Neural progenitor cell (in vitro differentiated cells): Measurements from ENCODE around the gene STRN4. TPM values are rescaled to one million over a fixed set of nuclear protein-coding genes. Genes with fewer than 3 reads are reported as not detected.

Experiments
- DNase-seq: peaks from one replicate; pipeline ENCODE4 v3.0.0-alpha.2; 2016; ENCODE audit warnings: low spot score
- H2AFZ ChIP-seq: fragments of 200-600 bp; sonication (generic); replicated peaks from 2 replicates; pipeline ENCODE4 v1.6.1; 2016; ENCODE audit warnings: antibody characterized with exemption
- H3F3A ChIP-seq: fragments of 200-600 bp; sonication (generic); 2 replicates; pipeline ENCODE4 v1.6.1; 2016; ENCODE audit warnings: antibody characterized with exemption, low read depth
- H3K27ac ChIP-seq: fragments of 200-600 bp; sonication (generic); 2 replicates; pipeline ENCODE4 v1.5.1; 2016; ENCODE audit warnings: mild to moderate bottlenecking
- H3K27me3 ChIP-seq: fragments of 200-600 bp; sonication (generic); 2 replicates; pipeline ENCODE4 v1.6.1; 2016; ENCODE audit warnings: mild to moderate bottlenecking, moderate library complexity
- H3K36me3 ChIP-seq: fragments of 200-600 bp; sonication (generic); 2 replicates; pipeline ENCODE4 v1.5.1; 2016
- H3K4me1 ChIP-seq: fragments of 200-600 bp; sonication (generic); 2 replicates; pipeline ENCODE4 v1.6.1; 2016; ENCODE audit warnings: mixed run types
- H3K4me2 ChIP-seq: fragments of 200-600 bp; sonication (generic); 2 replicates; pipeline ENCODE4 v1.6.1; 2016
- H3K4me3 ChIP-seq: fragments of 200-600 bp; sonication (generic); 2 replicates; pipeline ENCODE4 v1.5.1; 2016
- H3K79me2 ChIP-seq: fragments of 200-600 bp; sonication (generic); 2 replicates; pipeline ENCODE4 v1.6.1; 2016; ENCODE audit warnings: low read depth
- H3K9ac ChIP-seq: fragments of 200-600 bp; sonication (generic); 2 replicates; pipeline ENCODE4 v1.6.1; 2016
- H3K9me3 ChIP-seq: fragments of 200-600 bp; sonication (generic); 2 replicates; pipeline ENCODE4 v1.5.1; 2016; ENCODE audit warnings: low read depth
- H4K20me1 ChIP-seq: fragments of 200-600 bp; sonication (generic); 2 replicates; pipeline ENCODE4 v1.6.1; 2016; ENCODE audit warnings: low read depth
- H3K27ac Mint-ChIP-seq: 3 replicates; pipeline ENCODE4 v1.8.0; 2021; ENCODE audit warnings: mixed read lengths
- H3K27me3 Mint-ChIP-seq: 2 replicates; pipeline ENCODE4 v1.8.0; 2022; ENCODE audit warnings: low read depth, mild to moderate bottlenecking, inconsistent platforms, moderate library complexity, mixed read lengths; ENCODE audit not compliant: insufficient read depth
- H3K36me3 Mint-ChIP-seq: 3 replicates; pipeline ENCODE4 v1.8.0; 2021; ENCODE audit warnings: mixed read lengths
- H3K4me1 Mint-ChIP-seq: 3 replicates; pipeline ENCODE4 v1.8.0; 2021; ENCODE audit warnings: mixed read lengths
- H3K4me3 Mint-ChIP-seq: 3 replicates; pipeline ENCODE4 v1.8.0; 2021; ENCODE audit warnings: mild to moderate bottlenecking, moderate library complexity, mixed read lengths
- H3K9me3 Mint-ChIP-seq: 3 replicates; pipeline ENCODE4 v1.8.0; 2020; ENCODE audit warnings: mixed read lengths
- EZH2 ChIP-seq: fragments of 200-600 bp; sonication (generic); IDR thresholded peaks from 2 replicates; pipeline ENCODE4 v1.6.1; 2017; ENCODE audit warnings: antibody characterized with exemption, mild to moderate bottlenecking, moderate library complexity
- EZH2phosphoT487 ChIP-seq: fragments of 200-600 bp; sonication (generic); IDR thresholded peaks from 2 replicates; pipeline ENCODE4 v1.6.1; 2017; ENCODE audit warnings: antibody characterized with exemption
- total RNA-seq: library from RNA; depleted of rRNA; stranded (reverse); fragments of >200 nt; gene quantifications from 2 replicates; pipeline ENCODE4 v1.2.3, GENCODE V29; 2015; ENCODE audit warnings: low replicate concordance
- TF ChIP-seq, protein P1 (sequence below): fragments of 200-600 bp; sonication (generic); IDR thresholded peaks from 2 replicates; pipeline ENCODE4 v1.5.1; 2017; ENCODE audit warnings: antibody characterized with exemption, mild to moderate bottlenecking

The STRN4 gene
- total RNA-seq, 1 donor from 2014 or later: 54.1 TPM

DNA sequence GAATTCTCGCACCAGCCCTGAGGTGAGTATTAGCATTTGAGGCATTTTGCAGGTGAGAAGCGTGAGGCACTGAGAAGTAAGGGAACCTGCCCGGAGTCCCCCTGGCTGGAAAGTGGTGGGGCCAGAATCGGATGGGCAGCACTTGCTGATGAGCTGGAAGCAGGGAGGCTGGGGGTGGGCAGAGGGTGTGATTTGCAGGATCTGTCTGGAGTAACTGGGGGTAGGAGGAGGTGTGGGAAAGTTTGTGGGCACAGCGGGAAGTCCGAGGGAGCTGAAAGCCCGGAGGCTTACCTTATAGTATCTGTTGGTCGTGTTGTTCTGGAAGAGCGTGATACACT is 49.4 kb downstream of the STRN4 start:
- H3K27me3 ChIP-seq: no peaks in the 10 kb centered on the region
- H3K9me3 ChIP-seq: no peaks in the 10 kb centered on the region
- H3K4me1 Mint-ChIP-seq: peaks cover 14% of the 10 kb centered on the region
- H3K4me3 ChIP-seq: no peak overlapping the region
- peaks cover 17% of the 10 kb centered on the region for H3F3A ChIP-seq
- no peak overlapping the region for H3K27ac ChIP-seq
- H3K27me3 Mint-ChIP-seq: peaks cover 13% of the 10 kb centered on the region
- H3K36me3 Mint-ChIP-seq: peaks cover 36% of the 10 kb centered on the region
- peaks cover 4% of the 10 kb centered on the region for H3K36me3 ChIP-seq
- no peaks in the 10 kb centered on the region for H3K9me3 Mint-ChIP-seq
- no peak for DNase-seq
- peaks cover 33% of the 10 kb centered on the region for H4K20me1 ChIP-seq
- H3K9ac ChIP-seq: no peak overlapping the region
- peak overlapping the region; percentile 30 for H3K4me3 Mint-ChIP-seq
- H3K4me2 ChIP-seq: no peak overlapping the region
- no peak overlapping the region for H2AFZ ChIP-seq
- H3K4me1 ChIP-seq: no peaks in the 10 kb centered on the region
- no peak overlapping the region for H3K27ac Mint-ChIP-seq
- no peak for TF ChIP-seq EZH2
- TF ChIP-seq EZH2phosphoT487: no peak
- TF ChIP-seq, protein P1, sequence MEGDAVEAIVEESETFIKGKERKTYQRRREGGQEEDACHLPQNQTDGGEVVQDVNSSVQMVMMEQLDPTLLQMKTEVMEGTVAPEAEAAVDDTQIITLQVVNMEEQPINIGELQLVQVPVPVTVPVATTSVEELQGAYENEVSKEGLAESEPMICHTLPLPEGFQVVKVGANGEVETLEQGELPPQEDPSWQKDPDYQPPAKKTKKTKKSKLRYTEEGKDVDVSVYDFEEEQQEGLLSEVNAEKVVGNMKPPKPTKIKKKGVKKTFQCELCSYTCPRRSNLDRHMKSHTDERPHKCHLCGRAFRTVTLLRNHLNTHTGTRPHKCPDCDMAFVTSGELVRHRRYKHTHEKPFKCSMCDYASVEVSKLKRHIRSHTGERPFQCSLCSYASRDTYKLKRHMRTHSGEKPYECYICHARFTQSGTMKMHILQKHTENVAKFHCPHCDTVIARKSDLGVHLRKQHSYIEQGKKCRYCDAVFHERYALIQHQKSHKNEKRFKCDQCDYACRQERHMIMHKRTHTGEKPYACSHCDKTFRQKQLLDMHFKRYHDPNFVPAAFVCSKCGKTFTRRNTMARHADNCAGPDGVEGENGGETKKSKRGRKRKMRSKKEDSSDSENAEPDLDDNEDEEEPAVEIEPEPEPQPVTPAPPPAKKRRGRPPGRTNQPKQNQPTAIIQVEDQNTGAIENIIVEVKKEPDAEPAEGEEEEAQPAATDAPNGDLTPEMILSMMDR: no peak
- no peaks in the 10 kb centered on the region for H3K79me2 ChIP-seq

DNA sequence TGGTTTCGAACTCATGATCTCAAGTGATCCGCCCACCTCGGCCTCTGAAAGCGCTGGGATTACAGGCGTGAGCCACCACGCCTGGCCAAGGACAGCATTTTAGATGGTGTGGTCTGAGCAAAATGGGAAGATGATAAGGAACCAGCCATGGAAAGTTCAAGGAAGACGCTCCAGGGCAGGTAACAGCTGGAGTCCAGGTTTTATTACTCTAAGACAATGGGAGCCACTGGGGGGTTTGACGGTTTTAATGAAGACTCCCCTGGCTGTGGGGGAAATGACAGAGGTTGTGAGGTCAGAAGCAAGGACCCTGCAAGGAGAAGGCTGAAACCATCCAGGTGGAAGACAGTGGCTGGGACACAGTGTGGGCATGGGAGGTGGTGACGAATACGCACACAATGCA is 50.2 kb downstream of the STRN4 start:
- no peak overlapping the region for H2AFZ ChIP-seq
- peaks cover 11% of the 10 kb centered on the region for H3K36me3 ChIP-seq
- Mint-ChIP-seq H3K27me3 (peaks cover 13% of the 10 kb centered on the region), H3K4me3 (peak overlapping the region; percentile 41), H3K36me3 (peaks cover 40% of the 10 kb centered on the region), H3K4me1 (peaks cover 14% of the 10 kb centered on the region), H3K27ac (no peak overlapping the region), H3K9me3 (no peaks in the 10 kb centered on the region)
- TF ChIP-seq EZH2phosphoT487 (no peak), EZH2 (no peak)
- TF ChIP-seq, protein P1: no peak
- no peaks in the 10 kb centered on the region for H3K9me3 ChIP-seq
- DNase-seq: no peak
- H3K4me3 ChIP-seq: no peak overlapping the region
- peaks cover 17% of the 10 kb centered on the region for H3F3A ChIP-seq
- no peaks in the 10 kb centered on the region for H3K79me2 ChIP-seq
- H4K20me1 ChIP-seq: peaks cover 33% of the 10 kb centered on the region
- H3K27me3 ChIP-seq: no peaks in the 10 kb centered on the region
- H3K4me2 ChIP-seq: no peak overlapping the region
- no peaks in the 10 kb centered on the region for H3K4me1 ChIP-seq
- no peak overlapping the region for H3K9ac ChIP-seq
- H3K27ac ChIP-seq: no peak overlapping the region

DNA sequence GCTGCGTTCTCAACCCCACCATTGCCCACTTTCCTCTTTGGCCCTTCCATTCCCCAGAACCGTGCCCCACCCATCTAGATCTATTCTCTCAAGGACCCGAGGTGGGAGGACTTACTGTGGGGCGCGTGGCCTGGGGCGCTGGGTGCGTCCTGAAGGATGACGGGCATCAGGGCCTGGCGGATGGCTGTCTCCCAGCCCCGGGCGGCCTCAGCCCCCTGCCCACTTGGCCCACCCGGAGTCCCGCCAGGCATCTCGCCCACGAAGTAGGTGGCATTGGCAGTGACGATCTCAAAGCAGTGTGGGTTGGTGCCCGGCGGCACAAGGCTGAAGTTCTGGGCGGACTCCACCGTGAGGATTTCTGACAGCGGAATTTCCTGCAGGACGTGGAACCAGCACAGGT is 52.5 kb downstream of the STRN4 start:
- TF ChIP-seq EZH2phosphoT487: no peak
- TF ChIP-seq, protein P1: no peak
- TF ChIP-seq EZH2: no peak

More for the DNA sequence above, 52.5 kb downstream of the STRN4 start:
- Mint-ChIP-seq H3K27ac (no peak overlapping the region), H3K4me3 (no peak overlapping the region), H3K36me3 (peaks cover 40% of the 10 kb centered on the region), H3K4me1 (peaks cover 14% of the 10 kb centered on the region), H3K9me3 (no peaks in the 10 kb centered on the region), H3K27me3 (peaks cover 13% of the 10 kb centered on the region)
- H4K20me1 ChIP-seq: peaks cover 33% of the 10 kb centered on the region
- H3F3A ChIP-seq: peaks cover 16% of the 10 kb centered on the region
- H3K9me3 ChIP-seq: no peaks in the 10 kb centered on the region
- no peak overlapping the region for H3K27ac ChIP-seq
- peaks cover 11% of the 10 kb centered on the region for H3K36me3 ChIP-seq
- no peak for DNase-seq
- no peaks in the 10 kb centered on the region for H3K79me2 ChIP-seq
- no peaks in the 10 kb centered on the region for H3K27me3 ChIP-seq
- no peaks in the 10 kb centered on the region for H3K4me1 ChIP-seq
- no peak overlapping the region for H3K9ac ChIP-seq
- no peak overlapping the region for H2AFZ ChIP-seq
- H3K4me2 ChIP-seq: no peak overlapping the region
- H3K4me3 ChIP-seq: no peak overlapping the region
